Cardiac muscle cell (in vitro differentiated cells and primary cell): ENCODE results near the gene RSAD2. TPM values are rescaled to one million over a fixed set of nuclear protein-coding genes. Genes with fewer than 3 reads are reported as not detected.
A peak's percentile ranks its signal among the peaks of the same experiment; 100 is the strongest.

Experiments
- DNase-seq, 2 donors: peaks; one replicate each; pipeline versions ENCODE4 v3.0.0 to v3.0.0-alpha.2; 2010 to 2017; ENCODE audit warnings: low read depth in 1 of 2, low spot score in 1 of 2
- H3K27ac ChIP-seq: fragments of 200-600 bp; sonication (generic); 2 replicates; pipeline ENCODE4 v1.5.1; 2016
- H3K27me3 ChIP-seq: fragments of 200-600 bp; sonication (generic); 2 replicates; pipeline ENCODE4 v1.6.0; 2016; ENCODE audit warnings: control low read depth
- H3K36me3 ChIP-seq: fragments of 200-600 bp; sonication (generic); 2 replicates; pipeline ENCODE4 v1.5.1; 2016; ENCODE audit warnings: control low read depth
- H3K4me1 ChIP-seq: fragments of 200-600 bp; sonication (generic); 2 replicates; pipeline ENCODE4 v1.8.1; 2017; ENCODE audit warnings: low read depth, mild to moderate bottlenecking, mixed run types
- H3K4me3 ChIP-seq: fragments of 200-600 bp; sonication (generic); 2 replicates; pipeline ENCODE4 v1.5.1; 2016; ENCODE audit warnings: mild to moderate bottlenecking
- H3K9me3 ChIP-seq: fragments of 200-600 bp; sonication (generic); 2 replicates; pipeline ENCODE4 v1.5.1; 2017; ENCODE audit warnings: low read depth, mild to moderate bottlenecking, control low read depth
- polyA plus RNA-seq: library from polyadenylated mRNA; unstranded; fragments of >200 nt; fragmentation: Nextera tagmentation; extraction: Ambion mirVana; gene quantifications from 2 replicates; pipeline ENCODE4 v1.2.1, GENCODE V29; 2016
- total RNA-seq: library from RNA; depleted of rRNA; stranded (reverse); fragments of >200 nt; gene quantifications from 2 replicates; pipeline ENCODE4 v1.2.3, GENCODE V29; 2016
- TF ChIP-seq, protein P1 (sequence below): IDR thresholded peaks from 2 replicates; pipeline ENCODE4 v1.5.1; 2012; ENCODE audit warnings: low read depth, mild to moderate bottlenecking, low read length

RSAD2 gene
- total and polyA plus RNA-seq, 2 experiments from 2014 or later: 0.12 to 0.65 TPM

DNA sequence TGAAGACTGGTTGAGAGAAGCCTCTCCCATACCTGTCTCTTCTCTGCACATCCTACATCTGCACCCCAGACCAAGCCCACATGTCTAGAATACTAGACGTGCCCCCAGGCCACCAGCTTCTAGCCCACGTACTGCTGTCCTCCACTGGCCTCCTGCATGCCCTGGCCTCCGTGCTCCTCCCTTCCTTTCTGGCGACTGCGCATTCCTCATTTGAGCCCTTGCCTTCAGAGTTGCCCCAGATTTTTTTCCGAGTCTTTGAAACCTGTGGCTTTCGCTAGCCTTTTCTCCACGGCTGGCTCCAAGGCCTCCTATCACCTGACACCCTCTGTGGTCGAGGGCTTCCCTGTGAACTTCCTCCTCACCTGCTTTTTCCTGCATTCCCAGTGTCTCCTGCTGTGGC lies 50.9 kb downstream of the RSAD2 start:
- Histone ChIP-seq H3K36me3 (no peaks in the 10 kb centered on the region), H3K4me1 (peaks cover 10% of the 10 kb centered on the region), H3K27ac (no peak overlapping the region), H3K27me3 (no peaks in the 10 kb centered on the region), H3K4me3 (no peak overlapping the region), H3K9me3 (no peaks in the 10 kb centered on the region)
- TF ChIP-seq, protein P1, sequence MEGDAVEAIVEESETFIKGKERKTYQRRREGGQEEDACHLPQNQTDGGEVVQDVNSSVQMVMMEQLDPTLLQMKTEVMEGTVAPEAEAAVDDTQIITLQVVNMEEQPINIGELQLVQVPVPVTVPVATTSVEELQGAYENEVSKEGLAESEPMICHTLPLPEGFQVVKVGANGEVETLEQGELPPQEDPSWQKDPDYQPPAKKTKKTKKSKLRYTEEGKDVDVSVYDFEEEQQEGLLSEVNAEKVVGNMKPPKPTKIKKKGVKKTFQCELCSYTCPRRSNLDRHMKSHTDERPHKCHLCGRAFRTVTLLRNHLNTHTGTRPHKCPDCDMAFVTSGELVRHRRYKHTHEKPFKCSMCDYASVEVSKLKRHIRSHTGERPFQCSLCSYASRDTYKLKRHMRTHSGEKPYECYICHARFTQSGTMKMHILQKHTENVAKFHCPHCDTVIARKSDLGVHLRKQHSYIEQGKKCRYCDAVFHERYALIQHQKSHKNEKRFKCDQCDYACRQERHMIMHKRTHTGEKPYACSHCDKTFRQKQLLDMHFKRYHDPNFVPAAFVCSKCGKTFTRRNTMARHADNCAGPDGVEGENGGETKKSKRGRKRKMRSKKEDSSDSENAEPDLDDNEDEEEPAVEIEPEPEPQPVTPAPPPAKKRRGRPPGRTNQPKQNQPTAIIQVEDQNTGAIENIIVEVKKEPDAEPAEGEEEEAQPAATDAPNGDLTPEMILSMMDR: no peak
- no peak for DNase-seq

DNA sequence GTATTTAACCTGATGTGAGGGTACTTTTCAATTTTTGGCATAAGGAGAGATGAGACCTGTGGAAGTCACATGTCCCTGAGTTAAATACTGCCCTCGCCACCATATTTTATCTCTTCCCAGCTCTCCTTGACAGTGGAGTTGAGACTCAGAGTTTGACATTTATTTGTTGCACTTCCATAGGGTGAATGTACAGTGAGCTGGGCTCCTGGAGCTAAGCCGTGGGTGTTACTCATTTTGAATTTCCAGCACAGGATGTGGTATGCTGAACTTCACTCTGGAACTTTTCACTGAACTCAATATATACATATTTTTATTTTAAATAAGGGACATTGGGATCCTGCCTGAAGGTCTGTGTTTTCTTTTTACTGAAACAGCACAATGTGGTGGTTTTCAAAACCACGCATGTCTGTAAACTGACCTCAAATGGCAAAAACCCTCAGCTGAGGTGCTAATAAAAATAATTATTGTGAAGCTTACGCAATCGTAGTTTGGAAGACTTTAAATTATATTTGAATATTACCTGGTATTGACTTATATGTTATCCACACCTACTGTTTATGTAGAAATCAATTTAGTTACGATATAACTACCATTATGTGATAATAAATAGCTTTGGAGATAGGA lies 51.7 kb downstream of the RSAD2 start:
- Histone ChIP-seq H3K27ac (no peak overlapping the region), H3K4me1 (peaks cover 10% of the 10 kb centered on the region), H3K9me3 (no peaks in the 10 kb centered on the region), H3K4me3 (no peak overlapping the region), H3K36me3 (no peaks in the 10 kb centered on the region), H3K27me3 (no peaks in the 10 kb centered on the region)
- DNase-seq: peak in 1 of 2 donors; percentile 35
- TF ChIP-seq, protein P1: no peak

DNA sequence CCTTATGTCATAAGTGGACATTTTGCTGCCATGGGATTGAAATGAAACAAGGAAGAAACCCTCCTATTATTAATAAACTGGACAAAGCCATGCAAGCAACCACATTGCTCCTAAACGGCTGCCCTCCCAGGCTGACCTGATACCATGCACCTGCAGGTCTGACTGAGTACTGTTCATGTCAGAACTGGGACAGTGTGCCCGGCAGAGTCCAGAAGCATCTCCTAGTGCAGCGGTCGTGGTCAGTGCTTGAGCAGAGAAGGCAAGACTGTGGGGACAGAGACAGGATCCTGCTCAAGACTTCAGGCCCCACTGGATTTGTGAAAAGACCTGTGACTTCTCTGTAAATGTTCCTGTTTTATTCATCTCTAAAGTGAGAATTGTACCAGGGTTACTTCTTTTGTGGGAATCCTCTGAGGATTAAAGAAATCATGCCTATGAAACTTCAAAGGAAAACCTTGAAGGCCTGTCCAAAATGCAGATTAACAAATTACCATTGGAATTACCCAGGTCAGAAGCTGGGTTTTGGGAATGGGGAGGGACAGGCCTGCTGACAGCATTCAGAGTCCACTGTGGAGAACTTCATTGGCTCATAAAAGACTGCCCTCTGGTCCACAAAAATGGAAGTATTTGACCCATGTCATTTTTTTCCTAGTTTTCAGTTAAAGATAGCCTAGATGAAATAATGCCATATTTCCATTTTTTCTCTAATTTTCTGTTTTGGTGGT lies 53.5 kb downstream of the RSAD2 start:
- Histone ChIP-seq H3K27me3 (no peaks in the 10 kb centered on the region), H3K27ac (no peak overlapping the region), H3K4me3 (no peak overlapping the region), H3K36me3 (no peaks in the 10 kb centered on the region), H3K9me3 (no peaks in the 10 kb centered on the region), H3K4me1 (peaks cover 10% of the 10 kb centered on the region)
- TF ChIP-seq, protein P1: no peak
- DNase-seq: no peak

DNA sequence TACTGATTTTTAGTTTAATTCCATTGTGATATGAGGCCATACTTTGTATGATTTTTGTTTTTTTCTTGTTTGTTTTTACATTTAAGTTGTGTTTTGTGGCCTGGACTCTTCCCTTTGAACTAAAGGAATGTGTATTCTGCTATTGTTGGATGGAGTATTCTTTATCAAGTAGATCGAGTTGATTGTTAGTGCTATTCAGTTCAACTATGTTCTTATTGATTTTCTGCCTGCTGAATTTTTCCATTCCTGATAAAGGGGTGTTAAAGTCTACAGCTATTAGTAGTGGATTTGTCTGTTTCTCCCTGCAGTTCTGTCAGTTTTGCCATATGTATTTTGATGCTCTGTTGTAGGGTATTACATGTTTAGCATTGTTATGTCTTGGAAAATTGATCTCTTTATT lies 54.2 kb downstream of the RSAD2 start:
- no peak overlapping the region for H3K27ac ChIP-seq
- H3K36me3 ChIP-seq: no peaks in the 10 kb centered on the region
- DNase-seq: no peak
- H3K9me3 ChIP-seq: no peaks in the 10 kb centered on the region
- TF ChIP-seq, protein P1: no peak
- no peaks in the 10 kb centered on the region for H3K27me3 ChIP-seq
- no peak overlapping the region for H3K4me3 ChIP-seq
- H3K4me1 ChIP-seq: peaks cover 9% of the 10 kb centered on the region

DNA sequence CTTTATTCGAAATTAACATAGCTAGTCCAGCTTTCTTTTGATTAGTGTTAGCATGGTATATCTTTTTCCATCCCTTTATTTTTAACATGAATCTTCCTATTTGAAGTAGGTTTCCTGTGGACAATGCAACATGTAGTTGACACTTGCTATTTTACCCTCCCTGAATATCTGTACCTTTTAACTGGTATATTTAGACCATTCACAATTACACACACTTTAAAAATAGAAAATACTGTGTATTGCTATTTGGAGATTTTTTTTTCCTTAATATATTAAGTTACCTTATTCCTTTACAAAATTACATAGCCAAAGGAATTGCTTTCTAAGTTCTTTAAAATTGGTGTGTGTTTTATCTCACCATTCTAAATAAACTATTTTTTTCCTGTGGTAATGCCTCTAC lies 54.6 kb downstream of the RSAD2 start:
- Histone ChIP-seq H3K4me1 (peaks cover 5% of the 10 kb centered on the region), H3K9me3 (no peaks in the 10 kb centered on the region), H3K36me3 (no peaks in the 10 kb centered on the region), H3K27me3 (no peaks in the 10 kb centered on the region), H3K27ac (no peak overlapping the region), H3K4me3 (no peak overlapping the region)
- TF ChIP-seq, protein P1: no peak
- no peak for DNase-seq
